NCI-H82 treated with DMSO at 0.1 percent for 48 hours (cell line): ENCODE data around the gene L2HGDH.
"Not testable (repeated sequence)": the region's sequence is repeated elsewhere in the genome, so short reads cannot be mapped to it uniquely, and the experiment has no call there.

ENCODE experiments used
- DNase-seq: peaks from one replicate; lab custom pipeline; 2025; ENCODE audit not compliant: unreplicated experiment; lab: John Stamatoyannopoulos, UW

L2HGDH gene

GRCh38 chr14:50340045-50340444 is 28.0 kb upstream of the L2HGDH start:
- DNase-seq: no peak

- DNase-seq: no peak
These were observed 27.3 kb upstream of the L2HGDH start for GRCh38 chr14:50339178-50339804.

- DNase-seq: no peak
These were observed 26.6 kb upstream of the L2HGDH start for GRCh38 chr14:50338587-50338986.

- DNase-seq: peak; percentile 35
These were observed 24.2 kb upstream of the L2HGDH start for GRCh38 chr14:50335989-50336824.

GRCh38 chr14:50335389-50335788 is 23.4 kb upstream of the L2HGDH start:
- peak; percentile 48 for DNase-seq

- DNase-seq: no peak
These were observed 22.2 kb upstream of the L2HGDH start for GRCh38 chr14:50334211-50334610.

GRCh38 chr14:50333014-50333509 is 21.0 kb upstream of the L2HGDH start:
- DNase-seq: no peak

- DNase-seq: no peak
These were observed 19.6 kb upstream of the L2HGDH start for GRCh38 chr14:50331596-50331995.

GRCh38 chr14:50321009-50321660 is 9.1 kb upstream of the L2HGDH start:
- DNase-seq: peak; percentile 76

- DNase-seq: no peak
These were observed 8.3 kb upstream of the L2HGDH start for GRCh38 chr14:50320283-50320682.

- no peak for DNase-seq
These were observed 7.7 kb upstream of the L2HGDH start for GRCh38 chr14:50319721-50320120.

- DNase-seq: no peak
These were observed 7.3 kb upstream of the L2HGDH start for GRCh38 chr14:50319293-50319692.

- DNase-seq: no peak
These were observed 6.1 kb upstream of the L2HGDH start for GRCh38 chr14:50318031-50318626.

GRCh38 chr14:50314098-50314497 is 2.1 kb upstream of the L2HGDH start:
- DNase-seq: not testable (repeated sequence)

GRCh38 chr14:50312734-50313054 is 665 bp upstream of the L2HGDH start:
- no peak for DNase-seq

GRCh38 chr14:50311337-50311971 is 575 bp downstream of the L2HGDH start:
- peak; percentile 34 for DNase-seq

- DNase-seq: no peak
These were observed 1.6 kb downstream of the L2HGDH start for GRCh38 chr14:50310445-50310844.

- no peak for DNase-seq
These were observed 3.6 kb downstream of the L2HGDH start for GRCh38 chr14:50308363-50308915.

GRCh38 chr14:50303744-50304471 is 8.1 kb downstream of the L2HGDH start:
- DNase-seq: no peak

GRCh38 chr14:50301914-50302313 is 10.1 kb downstream of the L2HGDH start:
- no peak for DNase-seq
